HT-29 (cell line): ENCODE results near the gene FOS. TPM values are rescaled to one million over a fixed set of nuclear protein-coding genes. Genes with fewer than 3 reads are reported as not detected.
A peak's percentile ranks its signal among the peaks of the same experiment; 100 is the strongest.
"Not testable (repeated sequence)": the region's sequence is repeated elsewhere in the genome, so short reads cannot be mapped to it uniquely, and the experiment has no call there.

Experiments
- DNase-seq: peaks from one replicate; pipeline ENCODE4 v3.0.0-alpha.2; 2015; ENCODE audit warnings: low spot score
- total RNA-seq: library from RNA; depleted of rRNA; stranded (reverse); fragments of >200 nt; shearing (Covaris generic); gene quantifications from 2 replicates; pipeline ENCODE4 v1.2.3, GENCODE V29; 2014

Gene FOS
- total RNA-seq, 1 experiment from 2014 or later, result 667 TPM

DNA sequence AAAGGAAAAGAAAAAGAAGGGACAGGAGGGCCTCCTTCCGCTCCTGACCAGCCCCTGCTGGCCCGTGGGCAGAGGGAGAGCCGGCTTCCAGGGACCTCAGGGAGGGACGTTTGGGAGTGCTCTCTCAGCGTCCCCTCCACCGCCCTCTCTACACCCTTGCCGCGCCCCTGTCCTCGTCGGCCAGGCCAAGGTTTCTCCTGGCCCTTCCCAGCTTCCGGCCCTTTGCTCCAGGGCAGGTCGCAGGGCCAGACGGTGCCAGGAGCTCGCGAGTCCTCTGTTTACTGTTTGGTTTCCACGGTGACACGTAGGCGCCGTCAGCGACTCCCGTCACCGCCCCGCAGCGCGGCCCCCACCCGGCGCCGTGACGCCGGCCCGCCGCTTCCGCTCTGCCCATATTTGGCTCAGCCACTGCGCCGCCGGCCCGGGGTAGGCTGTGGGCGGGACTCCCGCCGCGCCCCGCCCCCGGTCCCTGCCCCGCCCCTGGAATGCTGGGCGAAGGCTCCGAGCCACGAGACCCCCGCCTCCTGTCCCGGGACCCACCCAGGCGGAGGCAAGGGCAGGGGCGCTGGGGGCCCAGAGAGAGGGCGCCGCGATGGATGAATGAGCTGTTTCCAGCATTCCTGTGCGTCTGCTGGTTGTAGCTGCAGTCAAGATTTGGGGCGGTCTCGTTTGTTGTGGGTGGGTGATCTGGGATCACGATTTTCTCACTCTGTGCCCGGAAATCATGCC lies 15.5 kb downstream of the FOS start:
- DNase-seq, result peak; percentile 97

DNA sequence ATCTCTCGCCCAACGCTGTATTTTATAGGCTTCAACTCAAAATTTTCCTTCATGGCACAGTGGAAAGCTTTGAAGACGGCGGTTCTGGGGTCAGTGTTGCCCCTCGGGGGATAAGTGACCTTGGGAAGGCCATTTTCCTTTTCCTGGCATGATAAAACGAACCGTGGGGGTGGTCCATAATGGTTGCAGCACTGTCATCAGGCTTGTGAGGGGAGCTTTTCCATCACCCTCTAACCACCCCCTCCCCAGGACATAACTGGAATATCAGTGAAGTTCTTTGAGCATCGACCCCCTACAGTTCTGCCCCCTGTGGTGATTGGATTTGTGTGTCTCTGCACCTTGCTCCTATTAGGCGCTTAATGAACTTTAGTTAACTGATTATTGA lies 16.0 kb downstream of the FOS start:
- no peak for DNase-seq

DNA sequence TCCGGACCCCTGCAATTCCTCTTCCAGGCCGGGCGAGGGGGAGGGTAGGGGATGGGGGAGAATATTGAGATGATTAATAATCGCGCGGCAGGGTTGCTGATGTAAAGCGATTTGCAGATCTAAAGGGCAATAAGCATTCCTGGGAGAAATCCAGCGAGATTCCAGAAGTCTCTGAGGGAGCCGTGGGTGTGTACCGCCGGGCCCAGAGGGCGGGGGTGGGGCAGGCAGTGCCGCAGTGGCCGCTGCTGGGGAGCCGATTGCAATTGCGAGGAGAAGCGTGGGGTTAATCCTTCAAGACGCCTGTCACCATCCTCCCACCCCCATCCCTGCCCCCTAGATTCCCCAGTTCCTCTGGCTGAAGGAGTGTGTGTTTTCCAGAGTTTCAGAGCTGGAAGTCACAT lies 16.4 kb downstream of the FOS start:
- peak; percentile 73 for DNase-seq

DNA sequence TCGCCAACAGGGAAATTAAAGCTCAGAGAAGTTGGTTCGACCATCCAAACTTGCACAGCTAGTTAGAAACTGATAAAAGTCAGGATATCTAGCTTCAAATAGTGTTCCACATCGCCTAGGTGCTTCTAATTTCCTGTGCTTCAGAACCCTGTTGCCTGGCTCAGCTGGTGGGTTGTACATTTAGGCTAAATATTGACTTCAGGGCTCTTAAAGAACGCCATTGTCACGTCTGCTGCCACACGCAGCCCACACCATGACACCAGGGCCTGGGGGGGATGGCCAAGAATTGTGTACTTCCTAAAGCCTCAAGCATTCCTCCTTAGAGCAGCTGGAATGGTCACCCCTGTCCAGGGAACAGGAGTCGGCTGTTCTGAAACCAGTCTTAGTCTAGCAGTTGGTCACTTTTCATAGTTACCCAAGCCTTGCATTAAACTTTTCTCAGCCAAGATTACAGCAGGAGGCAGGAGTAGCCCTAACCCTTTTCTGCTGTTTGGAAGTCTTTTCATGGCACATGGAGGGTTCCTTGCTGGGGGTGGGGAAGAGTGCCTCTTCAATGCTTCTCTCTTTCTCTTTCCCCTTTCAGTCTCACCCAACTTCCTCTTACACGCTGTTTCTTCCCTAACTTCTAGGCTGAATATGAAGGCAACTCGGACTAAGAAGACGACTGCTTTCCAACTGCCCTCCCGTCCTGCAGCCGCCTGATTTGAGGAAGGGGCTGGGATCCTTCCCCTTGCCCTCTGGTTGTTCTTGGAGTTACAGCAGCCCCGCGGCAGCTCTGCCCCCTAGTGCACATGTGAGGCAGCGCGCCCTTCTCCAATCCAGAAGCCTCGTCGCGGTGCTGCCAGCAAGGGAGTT lies 17.1 kb downstream of the FOS start:
- peak; percentile 73 for DNase-seq

DNA sequence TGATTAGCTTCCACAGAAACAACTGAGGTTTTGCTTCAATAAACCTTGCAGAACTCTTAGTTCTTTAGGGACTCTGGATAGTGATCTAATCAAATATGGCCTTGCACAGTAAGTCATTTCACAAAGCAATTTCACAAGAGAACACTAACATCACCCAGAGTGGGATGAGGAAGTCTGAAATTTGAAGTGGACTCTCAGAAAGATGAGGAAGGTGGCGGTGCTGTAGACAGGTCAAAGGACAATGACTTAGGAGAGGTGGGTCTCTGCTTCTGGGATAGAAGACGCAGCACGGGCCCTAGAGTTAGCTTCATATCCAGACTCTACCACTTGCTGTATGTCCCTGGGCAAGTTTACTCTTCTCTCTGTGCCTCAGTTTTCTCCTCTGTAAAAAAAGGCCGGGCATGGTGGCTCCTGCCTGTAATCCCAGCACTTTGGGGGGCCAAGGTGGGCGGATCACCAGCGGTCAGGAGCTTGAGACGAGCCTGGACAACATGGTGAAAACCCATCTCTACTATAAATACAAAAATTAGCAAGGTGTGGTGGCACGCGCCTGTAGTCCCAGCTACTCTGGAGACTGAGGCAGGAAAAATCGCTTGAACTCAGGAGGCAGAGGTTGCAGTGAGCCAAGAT lies 18.9 kb downstream of the FOS start:
- no peak for DNase-seq

DNA sequence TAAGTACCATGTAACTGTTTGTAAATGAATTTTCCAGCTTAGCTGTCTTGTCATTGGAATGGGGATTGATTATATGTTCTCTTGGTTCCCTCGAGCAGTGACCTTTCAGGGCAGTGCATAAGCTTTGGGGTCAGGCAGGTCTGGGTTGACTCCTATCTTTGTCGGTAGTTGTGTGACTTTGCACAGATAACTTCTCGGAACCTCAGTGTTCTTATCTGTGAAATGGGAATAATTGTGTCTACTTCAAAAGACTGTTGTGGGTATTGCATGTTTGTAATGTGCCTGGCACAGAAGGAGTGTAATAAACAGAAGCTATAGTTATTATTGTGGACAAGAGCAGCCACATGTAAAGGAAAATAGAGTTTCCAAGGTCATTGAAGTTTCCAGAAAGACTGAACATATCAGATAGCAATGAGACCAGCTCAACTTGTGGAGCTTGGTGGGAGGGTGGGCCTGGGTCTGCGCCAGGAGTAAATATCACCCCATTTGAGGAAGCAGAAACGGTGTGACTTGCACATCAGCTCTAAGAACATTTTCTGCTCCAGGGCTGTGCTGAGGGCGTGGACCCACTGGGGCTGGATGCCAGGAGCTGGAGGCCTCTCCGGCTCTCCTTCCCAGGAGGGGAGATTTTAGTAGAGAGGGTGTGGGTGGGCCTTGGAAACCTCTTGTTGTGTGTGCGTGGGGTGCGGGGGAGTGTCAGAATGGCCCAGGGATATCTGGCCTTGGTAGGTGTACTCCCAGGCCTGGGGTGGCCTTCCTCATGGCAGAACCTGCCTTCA lies 19.7 kb downstream of the FOS start:
- no peak for DNase-seq

DNA sequence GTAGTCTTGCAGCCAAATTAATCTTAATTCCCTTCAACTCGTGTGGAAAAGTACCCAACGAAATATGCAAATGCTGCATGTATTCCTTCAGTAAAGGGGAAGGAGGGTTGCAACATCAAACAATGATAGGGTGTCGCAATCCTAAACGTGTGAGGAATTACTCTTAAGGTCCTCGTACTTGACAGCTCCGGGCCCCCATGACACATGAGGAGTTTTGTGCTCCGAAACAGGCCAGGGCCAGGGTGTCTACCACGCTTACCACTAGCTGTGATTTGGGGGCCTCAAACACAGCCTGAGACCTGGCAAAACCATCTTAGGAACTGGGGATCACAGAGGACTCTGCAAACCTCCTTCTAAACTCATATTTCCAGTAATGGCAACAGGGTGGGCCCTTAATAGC lies 20.4 kb downstream of the FOS start:
- no peak for DNase-seq

DNA sequence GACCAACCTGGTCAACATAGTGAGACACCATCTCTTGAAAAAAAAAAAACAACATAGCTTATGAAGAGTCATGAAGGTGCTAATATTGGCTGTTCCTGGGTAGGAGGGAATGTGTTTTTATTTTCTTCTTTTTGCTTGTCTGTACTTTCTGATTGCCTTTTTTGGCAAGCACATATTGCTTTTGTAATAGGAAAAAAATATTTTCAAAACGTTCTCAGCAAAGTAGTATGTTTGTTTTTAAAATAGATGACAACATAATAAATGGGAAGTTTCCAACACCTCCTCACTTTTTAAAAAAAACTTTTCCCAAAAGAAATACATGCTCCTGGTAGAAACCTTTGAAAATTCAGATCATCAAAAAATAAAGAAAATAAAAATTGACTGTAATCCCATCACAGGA lies 20.9 kb downstream of the FOS start:
- DNase-seq, result no peak

DNA sequence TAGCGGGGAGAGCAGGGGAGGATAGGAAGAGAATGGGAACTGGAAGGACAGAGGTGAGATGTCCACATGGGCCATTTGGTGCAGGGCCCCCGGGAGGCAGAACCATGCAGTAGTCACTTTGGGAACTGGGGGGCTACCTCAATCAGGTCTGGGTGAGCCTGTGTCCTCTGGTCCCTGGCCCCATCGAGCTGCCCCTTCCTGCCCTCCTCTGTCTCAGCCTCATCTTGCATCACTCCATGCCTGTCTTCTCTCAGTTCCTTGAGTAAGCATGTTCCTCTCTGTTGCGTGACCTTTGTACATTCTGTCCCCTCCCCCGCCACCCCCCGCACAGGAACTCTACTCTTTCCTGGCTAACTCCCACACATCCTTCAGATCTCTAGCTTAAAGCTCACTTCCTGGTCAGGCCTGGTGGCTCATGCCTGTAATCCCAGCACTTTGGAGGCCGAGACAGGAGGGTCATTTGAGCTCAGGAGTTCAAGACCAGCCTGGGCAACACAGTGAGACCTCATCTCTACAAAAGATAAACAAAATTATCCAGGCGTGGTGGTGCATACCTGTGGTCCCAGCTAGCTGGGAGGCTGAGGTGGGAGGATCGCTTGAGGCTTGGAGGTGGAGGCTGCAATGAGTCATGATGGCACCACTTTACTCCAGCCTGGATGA lies 23.2 kb downstream of the FOS start:
- DNase-seq, result no peak

DNA sequence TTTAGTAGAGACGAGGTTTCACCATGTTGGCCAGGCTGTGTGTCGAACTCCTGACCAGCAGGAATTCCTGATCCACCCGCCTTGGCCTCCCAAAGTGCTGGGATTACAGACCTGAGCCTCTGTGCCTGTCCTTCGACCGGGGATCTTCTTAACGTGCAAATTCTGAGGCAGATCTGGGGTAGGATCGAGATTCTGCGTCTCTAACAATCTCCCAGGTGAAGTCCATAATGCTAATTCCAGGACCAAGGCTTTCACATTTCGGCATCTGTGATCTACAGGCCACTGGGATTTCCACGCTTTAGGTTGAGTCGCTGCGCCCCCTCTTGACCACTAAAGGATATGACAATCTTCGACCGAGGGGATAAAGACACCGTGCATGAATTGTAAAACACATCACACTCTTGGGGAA lies 24.8 kb downstream of the FOS start:
- peak; percentile 76 for DNase-seq

DNA sequence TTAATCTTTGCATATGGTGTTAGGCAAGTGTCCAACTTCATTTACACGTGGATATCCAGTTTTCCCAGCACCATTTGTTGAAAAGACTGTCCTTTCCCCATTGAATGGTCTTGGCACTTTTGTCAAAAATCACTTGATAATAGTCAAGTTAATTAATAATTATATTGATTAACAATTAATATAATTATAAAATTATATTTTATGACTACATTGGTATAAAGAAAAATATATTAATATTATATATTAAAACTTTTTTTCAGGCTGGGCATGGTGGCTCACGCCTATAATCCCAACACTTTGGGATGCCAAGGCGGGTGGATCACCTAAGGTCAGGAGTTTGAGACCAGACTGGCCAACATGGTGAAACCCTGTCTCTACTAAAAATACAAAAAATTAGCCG lies 27.8 kb downstream of the FOS start:
- not testable (repeated sequence) for DNase-seq

DNA sequence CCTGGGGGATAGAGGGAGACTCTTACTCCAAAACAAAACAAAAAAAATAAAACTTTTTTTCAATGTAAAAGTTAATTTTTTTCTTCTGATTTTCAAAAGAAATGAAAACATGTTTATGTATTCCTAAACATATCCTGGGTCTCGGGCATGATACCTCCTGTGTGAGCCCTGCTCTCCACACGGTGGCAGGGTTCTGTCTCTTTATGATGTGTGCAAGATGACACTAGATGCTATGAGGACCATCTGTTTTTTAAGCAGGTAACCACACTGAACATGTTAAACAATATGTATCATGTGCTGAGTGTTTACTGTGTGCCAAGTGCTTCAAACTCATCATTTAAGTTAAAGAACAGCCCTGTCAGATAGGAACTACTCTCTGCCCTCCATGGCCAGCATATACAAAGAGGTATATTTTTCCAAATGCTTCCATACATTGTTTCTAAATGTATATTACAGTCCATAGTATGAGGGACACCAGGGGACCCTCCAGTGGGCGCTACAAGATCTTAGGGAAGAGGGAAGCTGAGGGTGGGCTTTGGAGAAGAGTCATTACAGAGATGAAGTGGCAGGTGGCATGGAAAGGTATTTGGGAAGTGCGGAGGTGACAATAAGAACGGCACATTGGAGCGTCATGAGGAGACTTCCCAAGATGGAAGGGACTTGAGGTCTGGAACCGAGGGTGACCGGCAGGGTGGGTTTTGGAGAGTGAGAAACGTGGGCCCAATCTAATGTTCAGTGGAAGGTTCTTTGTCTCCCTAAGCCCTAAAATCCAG lies 28.5 kb downstream of the FOS start:
- peak; percentile 50 for DNase-seq

DNA sequence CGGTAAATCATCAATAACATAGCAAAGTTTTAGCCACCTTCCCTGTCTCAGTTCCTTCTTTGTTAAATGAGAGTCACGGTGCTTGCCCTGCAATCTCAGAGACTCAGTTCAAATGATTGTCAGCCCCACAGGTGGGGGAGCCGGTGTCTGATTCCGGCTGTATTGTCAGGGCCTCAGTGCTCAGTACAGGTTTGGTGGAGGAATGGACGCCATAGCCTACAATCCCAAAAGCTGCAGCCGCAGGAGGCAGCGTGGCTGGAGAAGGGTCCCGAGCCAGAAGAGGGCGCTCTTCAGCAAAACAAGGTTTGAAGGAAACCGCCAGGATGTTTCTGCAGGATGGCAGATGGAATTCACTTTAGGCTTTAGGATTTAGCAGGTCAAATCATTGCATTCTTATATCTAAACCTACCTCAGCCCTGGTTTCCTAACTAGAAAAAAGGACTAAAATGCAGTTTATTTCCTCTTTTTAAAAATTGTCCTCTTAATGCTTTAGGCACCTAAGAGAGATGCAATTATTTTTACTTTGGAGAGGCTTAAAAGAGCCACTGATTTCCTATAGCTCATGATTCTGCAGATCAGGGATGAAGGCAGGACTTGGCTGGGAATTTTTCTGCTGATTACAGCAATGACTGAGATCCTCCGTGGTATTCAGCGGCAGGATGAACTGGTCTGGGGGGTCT lies 29.2 kb downstream of the FOS start:
- peak; percentile 83 for DNase-seq

DNA sequence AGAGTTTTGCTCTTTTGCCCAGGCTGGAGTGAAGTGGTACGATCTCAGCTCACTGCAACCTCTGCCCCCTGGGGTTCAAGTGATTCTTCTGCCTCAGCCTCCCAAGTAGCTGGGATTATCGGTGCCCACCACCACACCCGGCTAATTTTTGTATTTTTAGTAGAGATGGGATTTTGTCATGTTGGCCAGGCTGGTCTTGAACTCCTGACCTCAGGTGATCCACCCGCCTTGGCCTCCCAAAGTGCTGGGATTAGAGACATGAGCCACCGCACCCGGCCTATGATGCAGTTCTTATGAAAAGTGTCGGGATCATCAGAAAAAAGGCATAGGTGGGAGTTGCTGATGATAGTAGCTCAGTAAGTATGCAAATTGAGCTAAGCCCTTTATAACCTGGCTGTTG lies 30.4 kb downstream of the FOS start:
- not testable (repeated sequence) for DNase-seq

DNA sequence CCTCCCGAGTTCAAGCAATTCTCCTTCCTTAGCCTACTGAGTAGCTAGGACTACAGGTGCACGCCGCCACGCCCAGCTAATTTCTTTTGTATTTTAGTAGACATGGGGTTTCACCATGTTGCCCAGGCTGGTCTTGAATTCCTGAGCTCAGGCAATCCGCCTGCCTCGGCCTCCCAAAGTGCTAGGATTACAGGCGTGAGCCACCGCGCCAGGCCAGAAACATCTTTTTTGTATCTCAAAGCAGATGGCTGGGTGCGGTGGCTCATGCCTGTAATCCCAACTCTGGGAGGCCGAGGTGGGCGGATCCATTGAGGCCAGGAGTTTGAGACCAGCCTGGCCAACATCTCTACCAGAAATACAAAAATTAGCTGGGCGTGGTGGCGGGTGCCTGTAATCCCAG lies 30.9 kb downstream of the FOS start:
- not testable (repeated sequence) for DNase-seq

DNA sequence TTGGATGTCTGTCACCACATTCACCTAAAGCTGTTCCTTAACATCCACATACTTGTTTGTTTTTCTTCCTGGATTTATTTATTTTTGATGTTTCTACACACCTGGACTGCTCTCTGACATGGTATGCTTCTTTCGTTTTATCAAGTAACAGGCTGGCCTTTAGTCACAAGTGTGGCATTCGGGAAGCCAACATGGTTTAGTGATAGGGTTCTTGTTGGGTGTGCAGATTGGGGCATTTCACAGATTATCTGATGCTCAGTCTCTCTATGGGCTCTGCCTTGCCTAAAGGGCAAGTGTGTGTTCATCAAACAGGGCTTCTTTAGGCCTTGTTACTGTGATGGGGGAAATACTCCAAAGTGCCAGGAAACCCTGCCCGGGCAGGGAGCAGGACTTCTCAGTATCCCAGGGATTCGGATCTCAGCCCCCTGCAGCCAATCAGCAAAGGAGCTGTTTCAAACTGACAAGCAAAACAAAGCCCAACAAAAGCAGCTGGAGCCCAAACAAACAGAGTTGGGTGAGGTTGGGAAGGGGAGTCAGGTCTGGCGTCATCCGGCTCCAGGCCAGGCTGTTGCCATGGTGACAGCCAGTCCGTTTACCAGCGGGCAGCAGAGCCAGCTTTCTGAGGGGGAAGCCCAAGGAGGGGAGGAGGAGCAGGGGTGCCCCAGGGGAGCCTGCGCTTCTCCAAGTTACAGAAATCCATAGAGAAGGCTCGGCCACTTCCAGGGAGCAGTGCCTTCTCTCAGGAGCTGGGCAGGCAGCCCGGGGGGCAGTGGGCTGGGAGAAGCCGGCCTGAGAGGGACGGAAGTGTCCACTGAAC lies 31.9 kb downstream of the FOS start:
- DNase-seq, result no peak

DNA sequence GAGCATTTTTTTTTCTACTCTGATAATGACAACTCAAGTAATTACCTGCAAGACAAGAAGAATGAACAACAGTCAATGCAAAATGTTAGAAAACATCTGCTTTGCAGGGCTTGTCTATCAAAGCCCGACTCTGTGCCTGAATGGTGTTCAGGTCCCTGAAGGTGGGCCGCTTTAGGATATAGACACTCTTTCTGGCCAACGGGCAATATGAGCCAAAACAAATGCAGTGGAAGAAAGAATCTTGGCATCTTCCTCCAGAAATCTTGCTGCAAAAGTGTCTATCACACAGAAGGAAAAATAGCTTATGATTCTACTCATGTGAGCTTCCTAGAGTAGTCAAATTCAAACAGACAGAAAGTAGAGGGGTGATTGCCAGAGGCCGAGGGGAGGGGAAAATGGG lies 32.7 kb downstream of the FOS start:
- DNase-seq, result no peak

DNA sequence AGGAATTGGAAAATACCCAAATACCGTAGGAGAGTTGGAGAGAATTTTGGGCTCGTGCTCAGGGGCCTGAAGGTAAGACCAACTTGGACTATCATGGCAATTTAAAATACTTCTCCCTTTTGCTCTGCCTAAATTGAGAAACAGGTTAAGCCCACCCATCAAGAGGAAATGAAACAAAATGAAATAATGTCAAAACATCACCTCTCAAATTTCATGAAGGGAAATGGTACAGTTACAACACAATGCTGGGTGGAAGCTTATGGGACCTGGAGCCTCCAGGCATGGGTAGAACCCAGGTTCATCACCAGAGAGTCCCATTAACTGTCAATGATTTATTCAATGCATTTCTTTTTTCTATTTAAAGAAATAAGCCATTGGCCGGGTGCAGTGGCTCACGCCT lies 33.7 kb downstream of the FOS start:
- DNase-seq, result no peak

DNA sequence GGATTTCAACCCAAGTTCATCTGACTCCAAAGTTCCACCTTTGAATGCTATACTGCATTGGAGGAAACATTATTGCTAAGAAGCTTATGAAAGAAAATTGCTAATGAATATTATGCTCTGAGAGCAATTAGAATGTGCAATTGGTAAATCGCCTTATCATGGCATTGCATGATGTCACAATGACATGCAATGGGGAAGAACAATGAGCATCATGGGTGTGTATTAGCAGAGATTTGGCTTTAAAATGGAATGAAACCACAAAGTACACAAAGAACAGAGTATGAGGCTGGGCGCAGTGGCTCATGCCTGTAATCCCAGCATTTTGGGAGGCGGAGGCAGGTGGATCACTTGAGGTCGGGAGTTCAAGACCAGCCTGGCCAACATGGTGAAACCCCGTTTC lies 34.7 kb downstream of the FOS start:
- no peak for DNase-seq
